ENCODE measurements around the gene FOXI2.

DNA sequence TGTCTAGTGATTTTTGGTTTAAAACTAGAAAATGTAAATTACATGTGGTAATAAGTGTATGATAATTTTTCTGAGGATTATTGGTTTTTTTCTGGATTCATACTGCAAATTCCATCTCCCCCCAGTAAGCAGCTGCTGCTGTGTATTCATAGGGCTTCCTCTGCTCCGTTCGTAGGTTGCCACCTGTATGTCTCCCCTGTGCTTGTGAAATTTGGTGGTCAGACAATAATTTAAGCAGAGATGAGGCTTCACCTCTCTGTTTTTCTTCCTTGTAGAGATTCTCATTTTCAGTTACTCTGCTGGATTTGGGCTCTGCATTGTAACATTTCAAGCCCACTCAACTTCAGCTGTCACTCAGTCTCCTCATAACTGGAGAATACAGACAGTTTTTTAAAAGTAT lies 50.9 kb downstream of the FOXI2 start:
- no peak for TF ChIP-seq CTCF (IDR thresholded peaks at IDR 0.05)
- no peak for TF ChIP-seq POLR2A (IDR thresholded peaks at IDR 0.05)

All from esophagus squamous epithelium (tissue), 4 donors.